HG03575 (cell line): Measurements from ENCODE around the gene TJP3.

Experiments used
- ATAC-seq: cut with Tn5 transposase; IDR thresholded peaks from one replicate; pipeline ENCODE4 v1.9.1; 2021; ENCODE audit not compliant: unreplicated experiment, insufficient number of reproducible peaks, low FRiP score; ENCODE audit errors: extremely low read depth

The TJP3 gene

DNA sequence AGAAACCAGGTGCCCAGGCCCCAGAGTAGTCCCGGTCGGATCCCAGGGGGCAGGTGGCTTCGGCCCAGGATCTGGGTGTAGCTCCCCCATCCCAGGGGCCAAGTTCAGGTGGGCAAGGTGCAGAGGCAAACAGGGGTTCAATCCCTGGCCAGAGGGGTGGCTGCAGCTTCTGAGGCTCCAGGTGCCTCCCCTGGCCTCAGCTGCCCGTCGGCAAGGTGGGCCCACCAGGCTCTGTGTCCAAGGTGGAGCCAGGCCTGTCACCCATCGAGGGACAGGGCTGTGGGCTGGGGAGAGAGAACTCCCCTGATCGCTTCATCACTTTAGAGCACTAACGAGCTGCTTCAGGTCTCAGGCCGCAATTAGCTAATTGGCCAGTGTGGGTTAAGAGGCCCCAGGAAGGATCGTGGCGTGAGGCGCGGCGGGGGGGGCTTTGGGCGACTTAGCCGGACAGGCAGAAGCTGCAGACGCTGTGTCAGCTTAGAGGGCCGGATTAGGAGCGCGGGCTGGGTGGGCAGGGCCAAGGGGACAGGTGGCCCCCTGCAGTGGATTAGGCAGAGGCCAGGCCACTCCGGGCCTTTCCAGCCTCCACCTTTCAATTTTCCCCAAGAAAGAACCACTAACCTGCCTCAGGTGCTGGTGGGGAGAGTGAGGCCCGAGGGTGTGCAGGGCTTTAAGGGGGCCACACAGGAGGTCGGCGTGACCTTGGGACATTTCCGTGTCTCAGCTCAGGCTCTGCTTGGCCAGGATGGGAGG, 66.6 kb downstream of the TJP3 start:
- no peak for ATAC-seq

DNA sequence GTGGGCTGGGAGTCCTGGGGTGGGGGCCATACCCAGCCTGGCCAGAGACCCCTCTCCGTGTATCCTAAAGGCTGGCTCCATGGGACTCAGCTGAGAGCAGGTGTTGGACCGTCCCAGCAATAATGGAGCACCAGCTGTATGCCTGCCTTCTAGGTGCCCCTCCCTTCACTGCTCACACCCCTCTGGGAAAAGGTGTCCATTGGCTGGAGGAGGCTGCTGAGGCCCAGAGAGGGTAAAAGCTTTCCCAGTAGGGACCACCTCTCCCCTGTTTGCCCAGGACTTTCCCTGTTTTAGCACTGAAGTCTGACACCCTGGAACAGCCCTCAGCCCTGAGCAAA, 67.2 kb downstream of the TJP3 start:
- no peak for ATAC-seq

DNA sequence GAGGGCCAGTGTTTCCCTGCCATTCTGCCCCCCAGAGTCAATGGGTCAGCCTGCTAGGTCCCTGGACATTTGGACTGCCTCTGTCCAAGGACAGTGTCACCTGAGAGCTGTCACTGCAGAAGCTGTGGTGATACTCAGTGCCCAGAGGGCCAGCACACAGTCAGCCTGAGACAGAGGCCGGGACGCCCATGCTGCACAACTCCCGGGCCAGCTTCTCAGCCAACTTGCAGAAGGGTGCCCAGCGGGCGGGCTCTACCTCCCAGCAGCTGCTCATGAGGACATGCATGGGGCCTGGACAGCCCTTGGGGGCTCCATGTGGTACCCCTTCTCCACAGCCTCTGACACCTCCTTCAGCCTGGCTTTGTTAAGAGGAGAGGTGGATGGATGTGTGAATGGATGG, 67.6 kb downstream of the TJP3 start:
- no peak for ATAC-seq

DNA sequence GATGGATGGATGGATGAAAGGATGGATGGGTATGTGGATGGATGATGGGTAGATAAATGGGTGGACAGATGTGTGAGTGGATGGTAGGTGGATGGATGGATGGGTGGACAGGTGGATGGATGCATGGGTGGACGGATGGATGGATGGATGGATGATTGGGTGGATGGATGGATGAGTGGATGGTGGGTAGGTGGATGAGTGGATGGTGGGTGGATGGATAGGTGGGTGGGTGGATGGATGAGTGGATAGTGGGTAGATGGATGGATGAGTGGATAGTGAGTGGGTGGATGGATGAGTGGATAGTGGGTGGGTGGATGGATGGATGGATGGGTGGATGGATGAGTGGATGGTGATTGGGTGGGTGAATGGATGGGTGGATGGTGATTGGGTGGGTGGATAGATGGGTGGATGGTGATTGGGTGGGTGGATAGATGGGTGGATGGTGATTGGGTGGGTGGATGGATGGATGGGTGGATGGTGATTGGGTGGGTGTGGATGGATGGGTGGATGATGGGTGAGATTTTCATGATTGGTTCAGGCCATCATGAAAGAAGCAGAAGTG, 68.4 kb downstream of the TJP3 start:
- ATAC-seq, result no peak

DNA sequence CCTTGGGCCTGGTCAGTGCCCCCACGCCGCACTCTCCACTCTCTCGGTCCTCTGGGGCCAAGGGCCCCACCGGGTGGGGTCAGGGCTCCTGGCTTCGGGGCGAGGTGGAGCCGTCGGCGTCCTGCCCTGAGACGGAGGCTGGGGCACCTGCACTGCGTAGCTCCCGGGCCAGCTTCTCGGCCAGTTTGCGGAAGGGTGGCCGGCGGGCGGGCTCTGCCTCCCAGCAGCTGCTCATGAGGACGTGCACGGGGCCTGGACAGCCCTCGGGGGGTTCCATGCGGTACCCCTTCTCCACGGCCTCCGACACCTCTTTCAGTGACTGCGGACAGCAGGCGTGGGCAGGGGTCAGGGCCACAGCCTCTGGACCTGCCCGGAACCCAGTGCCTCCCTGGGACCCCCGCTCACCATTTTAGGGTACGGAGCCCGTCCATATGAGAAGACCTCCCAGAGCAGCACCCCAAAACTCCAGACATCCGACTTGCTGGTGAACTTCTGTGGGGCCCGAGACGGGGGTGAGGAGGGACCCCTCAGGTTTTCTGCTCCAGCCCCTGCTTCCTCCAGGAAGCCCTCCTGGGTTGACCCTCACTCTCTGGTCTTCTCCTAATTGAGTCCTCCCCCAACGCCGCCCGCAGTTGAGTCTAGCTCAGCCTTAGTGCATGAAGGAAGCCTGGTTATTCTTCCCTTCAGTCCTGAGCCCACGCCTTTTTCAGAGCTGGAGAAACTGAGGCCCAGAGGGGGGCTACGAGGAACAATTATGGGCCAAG, 70.1 kb downstream of the TJP3 start:
- ATAC-seq, result no peak

DNA sequence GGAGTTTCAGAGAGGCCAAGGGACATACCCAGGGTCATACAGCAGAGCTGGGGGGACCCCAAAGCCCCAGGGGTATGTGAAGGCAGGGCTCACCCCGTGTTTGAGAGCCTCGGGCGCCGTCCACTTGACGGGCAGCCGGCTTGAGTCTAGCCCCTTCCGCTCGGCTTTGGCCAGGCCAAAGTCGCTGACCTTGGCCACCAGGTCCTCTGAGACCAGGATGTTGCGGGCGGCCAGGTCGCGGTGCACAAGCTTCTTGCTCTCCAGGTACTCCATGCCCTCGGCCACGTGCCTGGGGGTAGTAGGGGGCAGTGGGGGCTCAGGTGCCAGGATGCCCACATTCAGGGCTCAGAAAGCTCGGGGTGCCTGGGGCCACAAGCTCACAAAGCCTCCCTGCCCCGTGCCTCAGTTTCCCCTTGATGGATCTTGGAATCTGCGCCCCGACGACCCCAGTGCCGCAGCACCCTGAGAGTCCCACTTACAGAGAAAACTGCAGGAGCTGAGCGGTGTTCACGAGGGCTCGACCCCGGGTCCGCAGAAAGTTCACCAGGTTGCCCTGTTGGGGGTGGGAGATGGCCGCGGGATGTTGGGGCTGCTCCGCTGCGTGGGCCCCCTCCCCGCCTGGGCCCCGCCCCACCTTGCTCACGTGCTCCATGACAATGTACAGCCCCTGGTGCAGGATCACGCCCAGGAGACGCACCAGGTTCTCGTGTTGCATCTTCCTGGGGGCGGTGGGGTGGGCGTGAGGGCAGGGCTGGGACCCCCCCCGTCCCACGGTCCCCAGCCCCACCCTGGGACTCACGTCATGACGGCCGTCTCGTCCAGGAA, 70.9 kb downstream of the TJP3 start:
- no peak for ATAC-seq

DNA sequence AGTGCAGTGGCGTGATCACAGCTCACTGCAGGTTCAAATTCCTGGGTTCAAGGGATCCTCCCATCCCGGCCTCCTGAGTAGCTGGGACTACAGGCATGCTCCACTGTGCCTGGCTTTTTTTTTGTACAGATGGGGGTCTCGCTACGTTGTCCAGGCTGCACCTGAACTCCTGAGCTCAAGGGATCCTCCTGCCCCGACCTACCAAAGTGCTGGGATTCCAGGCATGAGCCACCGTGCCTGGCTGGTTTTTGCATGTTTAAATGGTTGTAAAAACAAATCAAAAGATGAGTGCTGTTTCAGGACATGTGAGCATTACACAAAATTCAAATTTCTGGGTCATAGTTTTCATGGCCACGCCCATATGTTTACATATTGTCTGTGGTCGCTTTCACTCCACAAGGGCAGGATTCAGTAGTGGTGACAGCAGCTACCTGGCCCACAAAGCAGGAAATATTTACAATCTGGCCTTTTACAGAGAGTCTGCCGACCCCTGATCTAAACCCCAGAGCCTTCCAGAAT, 72.7 kb downstream of the TJP3 start:
- ATAC-seq, result no peak

DNA sequence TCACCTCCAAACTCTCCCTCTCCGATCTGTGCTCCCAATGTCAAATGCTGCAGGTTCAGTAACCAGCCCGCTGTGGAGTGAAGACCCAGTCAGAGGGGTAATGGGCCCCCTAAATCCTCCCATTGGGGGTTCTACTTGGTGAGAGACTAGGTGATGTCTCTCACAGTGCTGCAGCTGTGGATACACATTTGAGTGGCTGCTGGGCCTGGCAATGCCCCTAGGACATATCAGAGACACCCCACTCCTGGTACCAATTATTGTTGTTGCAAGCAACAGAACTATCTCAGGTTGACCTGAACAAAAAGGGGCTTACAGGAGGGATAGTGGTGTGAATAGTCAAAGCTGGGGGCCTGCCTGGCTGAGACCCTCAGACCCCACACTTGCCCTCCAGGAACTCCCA, 73.4 kb downstream of the TJP3 start:
- no peak for ATAC-seq

DNA sequence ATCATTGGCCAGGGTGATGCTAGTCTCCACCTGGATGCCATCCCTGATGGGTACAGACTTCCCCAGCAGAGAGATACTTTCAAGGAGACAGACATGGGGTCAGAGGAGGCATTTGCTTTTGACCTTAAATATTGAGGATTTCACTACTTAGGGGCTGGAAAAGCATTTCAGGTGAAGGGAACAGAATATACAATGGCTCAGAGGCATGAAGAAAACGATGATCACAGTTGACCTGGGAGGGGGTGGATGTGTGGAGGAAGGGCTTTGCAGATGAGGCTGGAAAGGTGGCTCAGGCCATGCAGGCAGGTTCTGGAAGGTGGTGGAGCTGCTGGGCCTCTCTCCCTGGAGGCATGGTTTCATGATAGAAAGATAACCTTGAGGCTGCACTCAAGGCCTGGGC, 74.1 kb downstream of the TJP3 start:
- ATAC-seq, result no peak

DNA sequence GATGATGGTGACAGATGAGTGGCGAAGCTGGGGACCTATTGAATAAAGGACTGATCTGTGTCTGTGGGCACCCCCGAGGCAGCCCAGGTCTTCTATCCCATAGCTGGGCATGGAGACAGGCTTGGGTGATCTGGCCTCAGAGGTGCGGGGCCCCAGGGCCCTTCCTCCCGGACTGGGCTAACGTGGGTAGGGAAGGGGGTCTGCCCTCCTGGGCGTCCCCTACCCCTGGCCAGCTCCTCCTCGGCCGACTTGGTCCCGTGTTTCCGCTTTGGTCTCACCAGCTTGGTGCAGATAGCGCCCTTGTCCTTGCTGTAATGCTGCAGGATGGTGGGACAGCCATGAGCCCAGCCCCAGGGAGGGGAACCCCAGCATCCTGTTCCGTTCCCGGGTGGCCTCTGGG, 74.7 kb downstream of the TJP3 start:
- no peak for ATAC-seq

DNA sequence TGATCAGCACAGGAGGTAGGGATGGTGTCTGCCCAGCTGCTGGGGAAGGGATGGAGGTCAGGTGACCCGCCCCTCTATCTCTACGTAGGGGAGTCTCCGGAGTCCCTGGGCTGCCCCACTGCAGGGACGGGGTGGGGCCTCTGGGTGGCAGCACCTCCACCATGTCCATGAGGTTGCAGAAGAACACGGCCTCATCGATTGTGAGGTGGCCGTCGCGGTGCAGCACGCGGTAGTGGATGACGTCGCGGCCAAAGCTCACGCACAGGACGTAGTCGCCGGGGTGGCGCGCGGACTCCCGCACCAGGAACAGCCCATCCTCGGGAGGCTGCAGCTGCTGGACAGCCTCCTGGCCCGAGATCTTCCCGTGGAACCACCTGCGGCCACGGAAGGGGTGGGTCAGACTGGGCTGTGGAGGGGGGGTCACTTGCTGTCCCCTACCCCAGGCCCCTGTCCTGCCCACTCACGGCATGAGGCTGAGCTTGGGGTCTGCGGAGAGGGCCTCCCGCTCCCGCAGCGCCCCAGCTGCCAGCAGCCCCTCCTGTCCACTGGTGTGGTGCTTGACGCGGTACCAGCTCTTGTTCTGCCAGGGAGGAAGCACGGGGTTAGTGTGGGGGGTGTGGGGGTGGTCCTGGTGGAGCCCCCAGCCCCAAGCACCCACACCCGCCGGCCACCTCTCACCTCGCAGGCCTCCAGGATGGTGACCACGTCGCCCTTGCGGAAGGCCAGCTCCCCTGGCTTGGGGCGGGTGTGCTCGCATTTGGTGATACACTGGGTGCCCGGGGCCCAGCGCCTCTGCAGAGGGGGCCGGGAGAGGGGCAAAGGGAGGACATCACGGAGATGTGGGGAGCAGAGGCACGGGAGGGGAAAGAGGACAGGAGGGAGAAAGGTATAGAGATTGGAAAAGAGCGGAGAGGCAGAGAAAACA, 75.7 kb downstream of the TJP3 start:
- no peak for ATAC-seq

DNA sequence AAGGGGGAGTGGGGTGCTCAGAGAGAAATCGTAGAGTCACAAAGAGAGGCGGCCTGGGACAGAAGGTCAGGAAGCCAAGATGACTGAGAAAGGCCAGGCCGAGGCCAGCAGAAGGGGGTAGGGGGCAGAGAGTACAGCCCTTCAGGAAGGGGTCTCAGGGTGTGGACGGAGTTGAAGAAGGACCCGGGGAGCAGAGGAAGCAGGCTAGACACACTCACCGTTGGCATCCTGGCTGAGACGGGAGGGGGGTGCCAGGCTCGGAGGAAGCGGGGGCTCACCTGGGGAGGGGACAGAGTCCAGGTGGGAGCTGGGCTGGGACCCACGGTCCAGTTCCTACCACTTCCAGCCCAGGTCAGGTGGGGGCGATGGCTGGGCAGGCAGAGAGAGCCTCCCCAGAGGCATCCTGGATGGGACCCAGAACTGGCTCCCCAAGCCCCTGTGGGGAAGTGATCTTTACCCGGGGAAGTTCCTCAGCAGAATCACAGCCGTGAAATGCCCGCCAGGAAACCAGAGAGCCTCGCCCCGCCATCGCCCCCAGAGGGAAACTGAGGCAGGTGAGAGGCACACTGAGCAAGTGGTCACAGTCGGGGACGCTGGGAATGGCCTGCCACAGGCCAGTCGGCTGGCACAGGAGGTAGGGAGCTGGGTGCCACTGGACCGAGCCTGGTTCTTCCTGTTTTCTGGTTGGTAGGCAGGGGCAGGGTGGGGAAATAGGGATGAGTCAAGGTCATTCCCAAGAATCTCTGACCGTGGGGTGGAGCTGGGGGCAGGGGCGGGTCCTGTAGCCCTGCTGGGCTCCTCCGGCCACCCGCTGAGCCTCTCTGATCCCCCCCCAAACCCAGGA, 76.6 kb downstream of the TJP3 start:
- no peak for ATAC-seq

DNA sequence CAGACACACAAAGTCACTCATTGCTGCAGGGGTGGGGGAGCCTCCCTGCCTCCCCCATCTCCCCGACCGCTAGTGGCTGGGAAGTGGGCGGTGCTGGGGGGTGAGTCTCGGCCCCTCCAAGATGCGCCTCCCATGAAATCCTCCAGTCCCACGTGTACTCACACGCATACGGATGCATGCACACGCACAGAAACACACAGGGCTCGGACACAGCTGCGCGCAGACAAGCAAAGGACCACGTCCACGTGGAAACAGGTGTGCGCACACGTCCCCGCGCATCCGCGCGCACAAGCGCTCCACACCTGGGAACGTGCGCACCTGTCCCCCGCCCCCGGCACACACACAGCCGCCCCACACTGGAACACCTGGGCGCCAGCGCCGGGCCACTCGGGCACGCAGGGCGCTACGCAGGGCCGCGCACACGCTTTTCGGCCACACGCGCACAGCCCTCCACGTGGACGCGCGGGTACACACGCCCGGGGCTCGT, 77.3 kb downstream of the TJP3 start:
- no peak for ATAC-seq

DNA sequence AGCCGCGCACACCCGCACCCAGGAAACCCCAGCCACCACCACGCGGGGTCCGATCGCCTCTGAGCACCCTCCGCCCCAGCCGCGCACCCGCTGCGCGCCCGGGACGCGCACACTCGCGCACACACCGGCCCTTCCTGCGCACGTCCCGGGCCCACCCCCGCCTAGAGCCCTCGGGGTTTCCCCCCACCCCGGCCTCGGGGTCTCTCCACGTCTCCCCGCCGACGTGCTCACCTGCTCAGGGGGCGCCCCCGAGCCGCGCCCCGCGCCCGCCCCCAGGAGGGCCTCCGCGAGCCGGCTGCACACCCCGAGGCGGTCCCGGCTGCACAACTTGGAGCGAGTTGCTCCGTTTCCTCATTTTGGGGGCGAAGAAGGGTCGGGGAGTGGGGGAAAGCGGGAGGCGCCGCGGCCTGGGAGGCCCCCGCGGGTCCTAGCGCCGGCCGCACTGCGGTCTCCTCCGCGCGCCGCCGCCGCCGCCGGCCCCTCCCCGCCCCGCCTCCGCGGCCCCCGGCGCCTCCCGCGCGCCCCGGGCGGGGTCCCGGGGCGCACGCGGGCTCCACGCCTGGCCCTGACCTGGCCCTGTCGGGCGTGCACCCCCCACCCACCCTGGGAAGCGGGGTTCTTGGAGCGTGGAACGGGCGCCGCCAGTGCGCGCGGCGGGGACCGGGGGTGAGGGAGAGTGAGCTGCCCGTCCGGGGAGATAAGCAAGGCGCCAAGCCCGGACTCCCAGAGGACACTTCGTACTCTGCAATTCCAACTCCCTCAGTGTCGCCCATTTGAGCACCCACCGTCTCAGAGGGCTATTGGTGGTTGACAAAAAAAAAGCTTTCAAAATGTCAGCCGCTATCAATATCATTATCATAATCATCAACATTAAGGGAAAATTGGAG, 78.0 kb downstream of the TJP3 start, which contains the start of gene MATK:
MATK (minus strand) TSS at position 444 of the 887 bp plus-strand sequence. CDS start 1,246 bp downstream, outside the sequence.
- no peak for ATAC-seq

DNA sequence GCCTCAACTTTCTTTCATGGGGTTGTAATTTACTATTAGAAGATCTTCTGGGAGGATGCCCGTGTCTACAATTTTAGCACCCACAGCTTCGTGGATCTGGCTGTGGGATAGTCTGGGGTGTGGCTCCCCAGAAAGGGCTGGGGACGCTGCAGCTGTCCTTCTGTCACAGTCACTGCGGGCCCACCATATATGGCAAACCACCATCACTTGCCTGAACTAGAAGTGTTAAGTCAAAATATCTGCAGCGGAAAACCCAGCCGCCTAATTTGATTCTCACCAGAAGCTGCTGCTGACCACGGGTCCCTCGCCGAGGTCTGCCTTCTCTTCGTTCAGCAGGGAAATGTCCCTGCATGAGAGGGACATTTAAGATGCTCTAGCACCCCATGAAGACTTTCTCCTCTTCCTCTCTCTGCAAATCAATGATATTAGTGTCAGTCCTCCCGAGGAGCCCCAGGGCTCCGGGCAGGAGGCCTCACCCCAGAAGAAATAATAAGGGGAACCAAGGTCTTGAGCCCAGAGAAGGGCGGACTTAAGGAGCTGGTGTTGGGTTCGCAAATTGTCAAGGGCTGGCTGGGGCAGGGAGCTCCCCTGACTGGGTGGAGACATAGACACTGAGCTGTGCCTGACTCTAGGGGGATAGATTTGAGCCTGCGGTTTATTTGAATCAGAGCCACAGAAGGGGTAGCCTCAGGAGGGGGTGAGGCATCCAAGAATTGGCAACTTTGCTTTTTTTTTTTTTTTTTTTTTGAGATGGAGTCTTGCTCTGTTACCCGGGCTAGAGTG, 81.0 kb downstream of the TJP3 start:
- no peak for ATAC-seq
